Measurements from ENCODE around the gene CEBPZ.
"Not testable (repeated sequence)": the region's sequence is repeated elsewhere in the genome, so short reads cannot be mapped to it uniquely, and the experiment has no call there.

CEBPZ gene, protein sequence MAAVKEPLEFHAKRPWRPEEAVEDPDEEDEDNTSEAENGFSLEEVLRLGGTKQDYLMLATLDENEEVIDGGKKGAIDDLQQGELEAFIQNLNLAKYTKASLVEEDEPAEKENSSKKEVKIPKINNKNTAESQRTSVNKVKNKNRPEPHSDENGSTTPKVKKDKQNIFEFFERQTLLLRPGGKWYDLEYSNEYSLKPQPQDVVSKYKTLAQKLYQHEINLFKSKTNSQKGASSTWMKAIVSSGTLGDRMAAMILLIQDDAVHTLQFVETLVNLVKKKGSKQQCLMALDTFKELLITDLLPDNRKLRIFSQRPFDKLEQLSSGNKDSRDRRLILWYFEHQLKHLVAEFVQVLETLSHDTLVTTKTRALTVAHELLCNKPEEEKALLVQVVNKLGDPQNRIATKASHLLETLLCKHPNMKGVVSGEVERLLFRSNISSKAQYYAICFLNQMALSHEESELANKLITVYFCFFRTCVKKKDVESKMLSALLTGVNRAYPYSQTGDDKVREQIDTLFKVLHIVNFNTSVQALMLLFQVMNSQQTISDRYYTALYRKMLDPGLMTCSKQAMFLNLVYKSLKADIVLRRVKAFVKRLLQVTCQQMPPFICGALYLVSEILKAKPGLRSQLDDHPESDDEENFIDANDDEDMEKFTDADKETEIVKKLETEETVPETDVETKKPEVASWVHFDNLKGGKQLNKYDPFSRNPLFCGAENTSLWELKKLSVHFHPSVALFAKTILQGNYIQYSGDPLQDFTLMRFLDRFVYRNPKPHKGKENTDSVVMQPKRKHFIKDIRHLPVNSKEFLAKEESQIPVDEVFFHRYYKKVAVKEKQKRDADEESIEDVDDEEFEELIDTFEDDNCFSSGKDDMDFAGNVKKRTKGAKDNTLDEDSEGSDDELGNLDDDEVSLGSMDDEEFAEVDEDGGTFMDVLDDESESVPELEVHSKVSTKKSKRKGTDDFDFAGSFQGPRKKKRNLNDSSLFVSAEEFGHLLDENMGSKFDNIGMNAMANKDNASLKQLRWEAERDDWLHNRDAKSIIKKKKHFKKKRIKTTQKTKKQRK

DNA sequence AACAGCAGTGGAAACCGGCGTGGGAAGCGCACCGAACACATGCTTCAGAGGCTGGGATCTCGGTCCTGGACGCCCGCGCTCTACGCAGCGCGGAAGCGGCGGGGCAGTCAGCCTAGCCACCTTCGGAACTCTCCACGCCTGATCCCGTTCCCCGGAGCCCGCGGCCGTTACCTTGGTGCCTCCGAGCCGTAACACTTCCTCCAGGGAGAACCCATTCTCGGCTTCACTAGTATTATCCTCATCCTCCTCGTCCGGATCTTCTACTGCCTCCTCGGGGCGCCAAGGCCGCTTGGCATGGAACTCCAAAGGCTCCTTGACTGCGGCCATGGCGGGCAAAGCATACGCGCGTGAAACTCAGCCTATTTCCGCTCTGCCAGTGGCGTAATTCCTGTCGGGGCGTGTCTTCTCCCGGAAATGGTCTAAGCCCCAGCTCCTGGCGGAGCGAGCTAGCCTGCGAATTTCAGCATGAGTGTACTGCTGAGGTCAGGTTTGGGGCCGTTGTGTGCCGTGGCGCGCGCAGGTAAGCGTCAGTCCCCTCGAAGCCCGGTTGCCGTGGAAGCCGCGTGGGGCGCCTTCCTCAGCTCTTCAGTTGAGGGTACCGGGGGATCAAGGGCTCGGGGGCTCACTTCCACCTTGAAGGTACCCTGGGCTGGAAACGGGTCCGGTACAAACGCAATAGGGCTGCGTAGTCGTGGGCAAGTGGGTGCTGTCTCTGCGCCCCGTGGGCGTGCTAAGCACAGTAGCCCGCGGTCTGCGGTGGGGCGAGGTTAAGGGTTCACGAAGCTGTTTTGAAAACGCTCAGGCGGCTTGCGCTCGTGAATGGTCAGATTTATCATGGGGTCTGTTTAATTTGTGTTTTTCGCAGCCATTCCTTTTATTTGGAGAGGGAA lies at the start of gene CEBPZ, which contains the start of gene NDUFAF7:
CEBPZ (minus strand) TSS at position 356 of the 890 bp plus-strand sequence; CDS start at position 327, 29 bp downstream.
NDUFAF7 (plus strand) TSS at position 418 of the 890 bp plus-strand sequence; CDS start at position 466, 48 bp downstream.
- peak; percentile 84 to 90 for DNase-seq

GRCh38 chr2:37276291-37276690 lies 44.9 kb upstream of the CEBPZ start:
- DNase-seq, result no peak

DNA sequence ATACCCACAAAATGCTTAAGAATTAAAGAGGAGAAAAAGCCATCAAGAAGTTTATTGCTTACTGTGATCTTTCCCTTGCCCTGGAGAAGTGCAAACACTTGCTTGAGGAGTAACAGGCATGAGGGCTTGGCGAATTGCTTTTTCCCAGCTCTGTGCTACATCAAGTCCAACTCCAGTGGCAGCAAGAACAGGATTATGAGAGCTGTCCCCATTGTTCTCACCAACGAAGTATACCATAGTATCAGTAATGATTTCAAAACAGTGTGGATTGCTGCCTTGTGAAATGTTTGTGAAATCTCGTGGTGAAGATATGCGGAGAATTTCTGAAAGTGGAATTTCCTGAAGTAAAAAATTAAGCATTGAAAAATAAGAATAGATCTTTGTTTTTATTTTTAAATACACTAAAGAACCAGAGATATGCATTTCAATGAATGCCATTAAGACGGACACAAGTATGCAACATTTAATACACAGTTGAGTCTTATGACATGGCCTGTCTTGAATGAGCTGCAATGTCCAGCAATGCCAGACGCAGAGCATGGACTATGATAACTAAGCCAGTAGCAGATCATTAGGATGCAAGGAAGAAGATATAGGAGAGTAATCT lies 43.1 kb upstream of the CEBPZ start:
- DNase-seq, result peak; percentile 44 to 73

DNA sequence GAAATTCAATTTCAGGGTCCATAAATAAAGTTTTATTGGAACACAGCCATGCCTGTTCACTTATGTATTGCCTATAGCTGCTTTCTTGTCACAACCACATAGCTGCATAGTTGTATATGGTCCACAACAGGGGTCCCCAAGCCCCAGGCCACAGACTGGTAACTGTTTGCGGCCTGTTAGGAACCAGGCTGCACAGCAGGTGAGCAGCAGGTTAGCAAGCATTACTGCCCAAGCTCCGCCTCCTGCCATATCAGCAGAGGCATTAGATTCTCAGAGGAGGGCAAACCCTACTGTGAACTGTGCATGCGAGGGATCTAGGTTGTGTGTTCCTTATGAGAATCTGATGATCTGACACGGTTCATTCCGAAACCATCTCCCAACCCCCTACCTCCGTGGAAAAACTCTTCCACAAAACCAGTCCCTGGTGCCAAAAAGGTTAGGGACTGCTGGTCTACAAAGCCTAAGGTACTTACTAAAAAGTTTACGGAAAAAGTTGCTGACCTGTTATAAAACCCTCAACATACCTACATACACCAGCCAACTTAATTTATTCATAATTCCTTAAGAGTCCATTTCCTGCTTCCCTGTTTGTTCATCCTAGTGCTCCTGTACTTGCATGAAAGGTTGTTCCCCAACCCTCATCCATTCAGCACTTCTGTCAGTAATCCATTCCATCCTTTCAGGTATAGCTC lies 40.1 kb upstream of the CEBPZ start:
- DNase-seq, result no peak

DNA sequence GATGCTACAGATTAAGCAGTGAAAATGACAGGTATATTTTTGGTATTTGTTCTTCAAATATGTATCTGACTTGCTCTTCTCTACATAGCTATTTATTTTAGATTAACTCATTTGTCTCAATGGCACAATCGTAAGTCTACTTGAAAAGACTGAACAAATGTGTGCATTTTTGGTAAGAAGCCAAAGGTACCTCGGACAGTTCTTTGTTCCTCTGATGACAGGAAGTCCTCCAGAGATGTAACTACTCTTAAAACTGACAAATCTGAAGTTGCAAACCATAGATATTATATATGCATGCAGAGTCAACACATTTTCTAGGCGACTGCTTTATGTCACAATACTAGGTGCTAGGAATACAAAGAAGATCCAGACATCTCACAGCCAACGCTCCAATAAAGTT lies 36.7 kb upstream of the CEBPZ start:
- no peak for DNase-seq

DNA sequence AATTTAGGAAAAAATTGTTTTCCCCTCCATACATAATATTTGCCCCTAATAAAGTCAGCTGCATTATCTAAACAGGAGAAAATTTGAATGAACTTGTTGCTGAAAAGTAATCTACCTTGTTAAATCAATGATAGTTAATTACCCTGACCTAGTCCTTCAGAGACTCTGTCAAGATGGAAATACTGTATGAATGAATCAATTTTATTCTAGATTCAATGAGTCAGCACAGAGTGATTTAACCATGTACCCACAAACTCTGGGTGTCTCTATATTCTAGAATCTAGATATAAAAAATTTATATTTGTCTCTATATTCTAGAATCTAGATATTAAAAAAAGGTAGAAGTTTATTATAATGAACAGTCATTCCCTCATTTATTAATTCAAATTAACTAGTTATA lies 36.3 kb upstream of the CEBPZ start:
- DNase-seq, result no peak

DNA sequence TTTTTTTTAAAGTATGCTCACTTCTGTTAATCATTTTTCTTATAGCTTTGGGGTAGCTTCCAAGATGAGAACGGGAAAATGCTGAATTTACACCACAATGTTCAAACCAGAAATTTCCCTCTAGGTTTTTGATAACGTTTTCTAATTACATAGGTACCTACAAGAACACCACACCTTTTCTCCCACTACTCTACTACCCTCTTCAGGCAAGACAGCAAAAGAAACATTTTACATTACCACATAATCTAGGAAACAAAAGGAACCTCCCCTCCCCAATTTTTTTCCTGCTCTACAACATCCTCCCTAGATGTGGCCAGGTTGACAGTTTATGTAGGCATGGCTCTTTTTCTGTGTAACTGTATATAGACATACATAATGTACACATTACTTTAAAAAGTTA lies 32.4 kb upstream of the CEBPZ start:
- DNase-seq, result no peak

GRCh38 chr2:37262522-37262921 lies 31.1 kb upstream of the CEBPZ start:
- peak; percentile 8 to 42 for DNase-seq

DNA sequence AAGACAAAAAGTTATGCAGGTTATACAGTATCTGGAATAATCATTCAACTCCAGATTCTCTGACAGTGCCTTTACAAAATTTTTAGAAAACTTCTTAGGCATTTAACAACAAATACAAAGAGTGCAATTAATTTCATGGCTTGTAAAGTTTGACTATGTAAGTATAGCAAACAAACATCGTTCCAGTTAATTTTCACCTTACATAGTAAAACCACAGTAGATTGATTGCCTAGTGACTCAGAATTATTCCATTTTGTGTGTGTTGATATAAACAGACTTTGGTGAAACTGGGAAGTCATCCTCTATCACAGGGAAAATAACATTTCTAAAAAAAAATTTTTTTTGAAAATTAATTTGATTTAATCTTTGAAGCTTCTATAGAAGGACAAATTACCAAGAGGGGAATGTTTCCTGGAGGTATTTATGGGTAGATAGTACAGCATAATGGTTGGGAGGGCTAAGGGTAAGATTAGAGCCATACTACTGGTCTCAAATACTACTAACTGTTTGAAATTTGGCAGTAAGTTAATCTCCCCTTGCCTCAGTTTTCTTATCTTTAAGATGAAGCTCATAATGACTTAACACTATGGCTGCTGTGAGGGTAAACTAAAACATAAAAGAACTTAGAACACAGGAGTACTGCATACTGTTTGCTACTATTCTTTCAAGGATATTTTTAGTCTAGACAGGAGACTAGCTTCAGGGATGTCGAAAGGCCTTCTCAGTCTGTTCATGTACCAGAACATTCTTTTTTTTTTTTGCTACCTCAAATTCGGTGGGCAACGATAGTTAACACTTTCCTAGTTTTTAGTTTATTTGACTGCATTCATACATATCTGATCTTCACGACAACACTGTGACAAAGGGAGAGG lies 19.7 kb upstream of the CEBPZ start:
- DNase-seq, result no peak

DNA sequence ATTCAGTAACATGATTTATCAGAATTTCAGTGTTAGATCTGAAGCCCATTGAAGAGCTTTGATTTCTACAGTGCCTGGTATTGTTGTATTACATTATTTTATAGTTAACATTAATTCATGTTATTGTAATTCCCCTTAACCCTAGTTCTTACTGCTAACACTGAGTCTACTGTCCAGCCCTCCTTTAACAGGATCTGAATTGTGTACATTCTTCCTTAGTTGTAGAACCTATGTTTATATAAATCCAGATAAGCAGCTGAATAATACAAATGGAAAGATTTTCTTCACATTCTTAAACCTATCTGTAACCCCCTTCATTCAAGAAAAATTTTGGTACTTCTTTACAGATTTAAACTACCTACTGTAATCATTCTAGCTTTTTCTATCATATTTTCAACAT lies 14.8 kb upstream of the CEBPZ start:
- no peak for DNase-seq

DNA sequence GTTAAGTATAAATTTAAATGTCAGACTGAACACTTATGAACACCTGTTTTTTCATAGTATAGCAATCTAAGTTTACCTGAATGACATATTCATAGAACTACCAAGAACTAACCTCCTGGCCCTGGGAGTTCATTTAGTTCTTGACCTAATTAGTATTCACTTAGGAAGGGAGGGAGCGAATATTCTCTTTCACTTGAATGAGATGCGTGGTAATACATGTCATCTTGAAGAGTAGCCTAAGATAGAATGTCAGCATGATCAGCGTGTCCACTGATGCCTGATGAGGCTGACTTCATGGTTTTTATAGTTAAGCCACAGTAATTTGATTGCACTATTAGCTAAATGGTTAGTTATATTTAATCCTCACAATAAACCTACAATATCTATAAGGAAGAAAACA lies 13.4 kb upstream of the CEBPZ start:
- no peak for DNase-seq

DNA sequence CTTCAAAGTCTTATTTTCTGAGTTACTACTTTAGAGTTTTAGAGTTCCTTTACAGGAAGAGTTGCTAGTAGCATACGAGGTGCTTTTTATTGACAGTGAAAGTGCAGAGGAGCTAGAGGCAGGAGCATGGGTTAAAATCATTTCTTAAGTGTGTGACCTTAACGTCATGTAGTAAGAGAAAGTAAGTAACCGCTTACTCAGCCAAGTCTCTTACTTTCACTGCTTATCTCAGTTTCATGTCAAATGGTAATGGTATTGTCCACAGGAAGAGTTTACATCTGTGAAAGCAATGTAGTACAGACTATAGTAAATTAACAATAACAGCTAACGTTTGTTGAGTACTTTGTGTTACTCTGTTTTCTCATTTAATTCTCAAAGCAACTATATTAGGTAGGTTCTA lies 12.6 kb upstream of the CEBPZ start:
- DNase-seq, result no peak

DNA sequence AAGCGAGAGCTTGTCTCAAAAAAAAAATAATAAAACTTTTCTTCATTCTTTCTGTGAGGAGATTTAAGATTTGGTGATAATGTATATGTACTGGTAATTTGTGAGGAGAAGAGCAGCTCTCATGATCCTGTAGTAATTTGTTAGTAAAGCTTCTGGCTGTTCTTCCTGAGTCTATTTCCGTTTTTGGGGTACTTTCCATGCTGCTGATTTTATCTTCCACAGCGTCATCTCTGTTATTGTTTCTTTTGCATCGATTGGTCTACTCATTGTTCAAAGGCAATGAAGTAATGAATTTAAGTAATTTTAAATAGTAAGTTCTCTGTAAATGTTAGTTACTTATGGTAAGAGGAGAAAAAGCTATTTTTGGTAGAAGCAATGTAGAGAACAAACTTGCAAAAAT lies 12.0 kb upstream of the CEBPZ start:
- no peak for DNase-seq

- DNase-seq, result no peak
Measured at GRCh38 chr2:37232131-37232933, 936 bp upstream of the CEBPZ start.

DNA sequence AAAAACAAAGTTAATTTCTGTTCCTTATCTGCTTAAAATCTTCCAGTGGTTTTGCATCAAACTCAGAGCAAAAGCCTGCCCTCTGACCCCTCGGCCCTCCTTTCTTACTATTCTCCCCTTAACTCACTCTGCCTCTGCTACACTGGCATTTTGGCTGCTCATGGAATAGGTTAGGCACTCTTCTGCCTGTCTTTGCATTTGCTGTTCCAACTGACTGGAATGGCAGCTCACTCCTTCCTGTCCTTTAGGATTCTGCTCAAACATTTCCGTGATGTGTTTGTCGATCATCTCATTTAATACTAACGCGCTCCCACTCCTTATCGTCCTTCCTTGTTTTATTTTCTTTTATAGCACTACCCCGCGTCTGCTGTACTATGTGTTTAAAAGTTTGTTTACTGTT lies 815 bp downstream of the CEBPZ start:
- no peak for DNase-seq

DNA sequence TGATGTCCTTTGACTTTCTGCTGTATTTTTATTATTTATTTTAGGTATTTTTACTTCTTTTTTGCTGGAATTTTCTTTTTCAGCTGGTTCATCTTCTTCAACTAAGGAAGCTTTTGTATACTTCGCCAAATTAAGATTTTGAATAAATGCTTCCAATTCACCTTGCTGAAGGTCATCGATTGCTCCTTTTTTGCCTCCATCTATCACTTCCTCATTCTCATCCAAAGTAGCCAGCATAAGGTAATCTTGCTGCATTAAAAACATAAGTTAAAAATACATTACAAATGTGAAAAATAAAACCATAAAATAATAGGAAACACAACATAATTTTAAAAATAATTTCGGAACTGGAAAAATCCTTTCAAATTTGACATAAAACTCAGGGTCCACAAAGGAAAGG lies 2.6 kb downstream of the CEBPZ start:
- no peak for DNase-seq

- no peak for DNase-seq
Measured at GRCh38 chr2:37226863-37227262, 4.5 kb downstream of the CEBPZ start.

DNA sequence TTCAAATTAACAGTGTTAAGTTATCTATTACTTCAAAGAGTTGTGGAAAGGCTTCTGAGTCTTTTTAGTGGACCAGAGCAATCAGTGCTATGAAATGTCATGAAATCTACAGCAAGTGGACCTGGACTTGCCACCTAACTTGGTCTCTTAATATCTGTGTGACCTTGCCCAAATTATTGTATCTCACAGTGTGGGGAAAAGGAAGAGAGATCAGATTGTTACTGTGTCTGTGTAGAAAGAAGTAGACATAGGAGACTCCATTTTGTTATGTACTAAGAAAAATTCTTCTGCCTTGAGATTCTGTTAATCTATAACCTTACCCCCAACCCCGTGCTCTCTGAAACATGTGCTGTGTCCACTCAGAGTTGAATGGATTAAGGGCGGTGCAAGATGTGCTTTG lies 6.3 kb downstream of the CEBPZ start:
- DNase-seq, result not testable (repeated sequence)

DNA sequence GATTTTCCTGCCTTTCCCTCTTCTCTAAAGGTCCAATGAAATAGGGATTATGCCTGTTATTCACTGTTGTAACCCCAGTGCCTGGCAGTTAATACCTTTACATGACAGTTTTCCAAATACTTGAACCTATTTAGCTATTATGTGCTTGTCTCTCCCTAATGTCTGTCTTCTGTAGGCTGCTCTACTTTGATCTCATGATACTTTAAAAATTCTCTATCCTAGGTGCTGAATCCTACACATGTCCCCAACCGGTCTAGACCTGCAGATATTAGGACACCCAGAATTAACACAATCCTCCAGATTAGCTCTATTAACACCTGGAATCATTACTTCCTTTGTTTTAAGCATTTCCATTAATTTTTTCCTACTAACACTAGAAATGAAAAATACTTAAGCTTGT lies 7.3 kb downstream of the CEBPZ start:
- DNase-seq, result no peak
